ENCODE results near the gene B4GALNT3. TPM values are rescaled to one million over a fixed set of nuclear protein-coding genes. Genes with fewer than 3 reads are reported as not detected.

Gene B4GALNT3
- total and polyA plus RNA-seq, 7 donors: 0.21 to 4.0 (median 0.57) TPM

- DNase-seq: no peak
- no peaks in the 10 kb centered on the region for H3K36me3 ChIP-seq (ENCODE audit: insufficient read depth in 1 of 2, low read depth in 1 of 2)
- H3K4me1 ChIP-seq: peaks cover 3% of the 10 kb centered on the region
- TF ChIP-seq, protein P1, sequence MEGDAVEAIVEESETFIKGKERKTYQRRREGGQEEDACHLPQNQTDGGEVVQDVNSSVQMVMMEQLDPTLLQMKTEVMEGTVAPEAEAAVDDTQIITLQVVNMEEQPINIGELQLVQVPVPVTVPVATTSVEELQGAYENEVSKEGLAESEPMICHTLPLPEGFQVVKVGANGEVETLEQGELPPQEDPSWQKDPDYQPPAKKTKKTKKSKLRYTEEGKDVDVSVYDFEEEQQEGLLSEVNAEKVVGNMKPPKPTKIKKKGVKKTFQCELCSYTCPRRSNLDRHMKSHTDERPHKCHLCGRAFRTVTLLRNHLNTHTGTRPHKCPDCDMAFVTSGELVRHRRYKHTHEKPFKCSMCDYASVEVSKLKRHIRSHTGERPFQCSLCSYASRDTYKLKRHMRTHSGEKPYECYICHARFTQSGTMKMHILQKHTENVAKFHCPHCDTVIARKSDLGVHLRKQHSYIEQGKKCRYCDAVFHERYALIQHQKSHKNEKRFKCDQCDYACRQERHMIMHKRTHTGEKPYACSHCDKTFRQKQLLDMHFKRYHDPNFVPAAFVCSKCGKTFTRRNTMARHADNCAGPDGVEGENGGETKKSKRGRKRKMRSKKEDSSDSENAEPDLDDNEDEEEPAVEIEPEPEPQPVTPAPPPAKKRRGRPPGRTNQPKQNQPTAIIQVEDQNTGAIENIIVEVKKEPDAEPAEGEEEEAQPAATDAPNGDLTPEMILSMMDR (IDR thresholded peaks at IDR 0.05): no peak
- H3K4me3 ChIP-seq: no peak overlapping the region
- H3K27me3 ChIP-seq (ENCODE audit: insufficient read depth in 3 of 3, low read length in 2 of 3): no peaks in the 10 kb centered on the region
- H3K9me3 ChIP-seq: no peaks in the 10 kb centered on the region
- intact Hi-C loops (cut with DNase I): no loop called here
- peak; percentile 59 to 79 (median 68) for ATAC-seq
- WGBS, 3 donors: 56 to 63% (median 56%) methylated on average over 18 of the region's 18 CpGs
- no peak overlapping the region for H3K27ac ChIP-seq
These were observed 90.9 kb downstream of the B4GALNT3 start for GRCh38 chr12:550473-551260.

DNA sequence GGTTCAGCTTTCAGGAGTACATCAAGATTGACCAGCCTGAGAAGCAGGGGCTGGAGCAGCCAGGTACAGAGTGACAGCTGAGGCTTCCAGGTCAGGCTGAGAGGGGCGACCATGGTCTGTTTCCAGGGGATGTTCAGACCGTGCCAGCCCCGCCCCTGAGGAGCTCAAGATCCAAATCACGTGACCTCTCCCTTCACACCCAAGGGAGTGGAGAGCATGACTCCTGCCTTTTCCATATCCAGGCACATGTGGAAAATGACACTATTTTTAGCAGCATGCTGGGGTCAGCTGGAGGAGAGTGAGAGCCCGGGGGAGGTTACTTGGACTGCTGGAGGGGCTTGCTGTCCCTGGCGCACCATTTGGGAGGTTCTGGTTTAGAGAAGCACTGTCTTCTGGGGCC lies 92.7 kb downstream of the B4GALNT3 start:
- ATAC-seq (peak in 3 of 4 donors; percentile 20 to 45 (median 29)), DNase-seq (no peak)
- Histone ChIP-seq H3K4me3 (no peak overlapping the region), H3K4me1 (no peaks in the 10 kb centered on the region), H3K36me3 (ENCODE audit: insufficient read depth in 1 of 2, low read depth in 1 of 2) (no peaks in the 10 kb centered on the region), H3K27ac (no peak overlapping the region), H3K27me3 (ENCODE audit: insufficient read depth in 3 of 3, low read length in 2 of 3) (no peaks in the 10 kb centered on the region), H3K9me3 (no peaks in the 10 kb centered on the region)
- TF ChIP-seq, protein P1 (IDR thresholded peaks at IDR 0.05): no peak
- intact Hi-C loops (cut with DNase I): no loop called here
- WGBS, 3 donors: 19 to 33% (median 21%) methylated on average over 6 of the region's 6 CpGs

- no peak for DNase-seq
- Histone ChIP-seq H3K27me3 (ENCODE audit: insufficient read depth in 3 of 3, low read length in 2 of 3) (no peaks in the 10 kb centered on the region), H3K36me3 (ENCODE audit: insufficient read depth in 1 of 2, low read depth in 1 of 2) (no peaks in the 10 kb centered on the region), H3K4me3 (no peak overlapping the region), H3K9me3 (no peaks in the 10 kb centered on the region), H3K27ac (no peak overlapping the region), H3K4me1 (no peaks in the 10 kb centered on the region)
- WGBS, 3 donors: 74 to 80% (median 75%) methylated on average over 23 of the region's 23 CpGs
- ATAC-seq: no peak
- intact Hi-C loops (cut with DNase I): no loop called here
- TF ChIP-seq, protein P1 (IDR thresholded peaks at IDR 0.05): no peak
These were observed 93.7 kb downstream of the B4GALNT3 start for GRCh38 chr12:553216-554000.

GRCh38 chr12:554001-554285 lies 94.2 kb downstream of the B4GALNT3 start:
- no peaks in the 10 kb centered on the region for H3K36me3 ChIP-seq (ENCODE audit: insufficient read depth in 1 of 2, low read depth in 1 of 2)
- H3K9me3 ChIP-seq: no peaks in the 10 kb centered on the region
- intact Hi-C loops (cut with DNase I): no loop called here
- H3K27me3 ChIP-seq (ENCODE audit: insufficient read depth in 3 of 3, low read length in 2 of 3): no peaks in the 10 kb centered on the region
- no peak for DNase-seq
- WGBS, 3 donors: 67 to 76% (median 70%) methylated on average over 8 of the region's 8 CpGs
- H3K4me3 ChIP-seq: no peak overlapping the region
- no peaks in the 10 kb centered on the region for H3K4me1 ChIP-seq
- TF ChIP-seq, protein P1 (IDR thresholded peaks at IDR 0.05): no peak
- H3K27ac ChIP-seq: no peak overlapping the region
- no peak for ATAC-seq
